ENCODE data around the gene MRPL36. TPM values are rescaled to one million over a fixed set of nuclear protein-coding genes. Genes with fewer than 3 reads are reported as not detected.

Gene MRPL36
- total RNA-seq, 1 donor from 2014 or later = 53.5 TPM

DNA sequence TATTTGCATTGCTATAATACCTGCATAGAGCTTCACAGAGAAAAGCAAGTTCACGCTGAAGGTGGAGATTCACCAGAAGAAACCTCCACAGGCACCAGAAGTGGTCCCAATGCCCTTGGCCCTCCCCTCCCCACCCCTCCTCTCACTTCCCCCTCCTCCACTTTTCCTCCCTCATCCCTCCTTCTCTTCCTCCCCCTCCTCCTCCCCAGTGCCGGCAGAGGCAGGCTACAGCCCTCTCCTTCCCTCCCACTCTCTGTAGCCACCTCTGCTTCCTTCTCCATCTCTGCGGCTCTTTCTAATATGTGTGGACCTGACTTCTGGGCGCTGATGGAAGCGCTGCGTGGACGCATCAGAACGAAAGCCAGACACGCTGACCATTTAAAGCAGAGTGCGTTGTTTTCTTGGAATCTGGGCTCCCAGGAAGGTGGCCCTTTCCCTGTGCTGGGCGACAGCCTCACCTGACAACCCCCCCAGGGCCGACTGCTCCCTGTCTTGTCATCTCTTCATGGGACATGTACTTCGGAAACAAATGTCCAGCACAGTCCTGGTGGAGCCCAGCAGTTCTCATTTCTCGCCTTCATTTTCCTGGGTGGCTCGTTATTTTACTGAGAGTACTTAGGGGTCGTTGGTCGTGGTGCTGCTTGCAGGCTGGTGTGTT is 31.1 kb upstream of the MRPL36 start:
- Mint-ChIP-seq H3K9me3 (no peaks in the 10 kb centered on the region), H3K27ac (no peak overlapping the region), H3K27me3 (peaks cover 27% of the 10 kb centered on the region), H3K4me3 (no peak overlapping the region), H3K36me3 (peaks cover 11% of the 10 kb centered on the region), H3K4me1 (ENCODE audit: unreplicated experiment) (peaks cover 8% of the 10 kb centered on the region)
- TF ChIP-seq CTCF (conservative IDR thresholded peaks at IDR 0.05) = no peak
- DNase-seq (ENCODE audit: extremely low spot score, unreplicated experiment) = no peak

DNA sequence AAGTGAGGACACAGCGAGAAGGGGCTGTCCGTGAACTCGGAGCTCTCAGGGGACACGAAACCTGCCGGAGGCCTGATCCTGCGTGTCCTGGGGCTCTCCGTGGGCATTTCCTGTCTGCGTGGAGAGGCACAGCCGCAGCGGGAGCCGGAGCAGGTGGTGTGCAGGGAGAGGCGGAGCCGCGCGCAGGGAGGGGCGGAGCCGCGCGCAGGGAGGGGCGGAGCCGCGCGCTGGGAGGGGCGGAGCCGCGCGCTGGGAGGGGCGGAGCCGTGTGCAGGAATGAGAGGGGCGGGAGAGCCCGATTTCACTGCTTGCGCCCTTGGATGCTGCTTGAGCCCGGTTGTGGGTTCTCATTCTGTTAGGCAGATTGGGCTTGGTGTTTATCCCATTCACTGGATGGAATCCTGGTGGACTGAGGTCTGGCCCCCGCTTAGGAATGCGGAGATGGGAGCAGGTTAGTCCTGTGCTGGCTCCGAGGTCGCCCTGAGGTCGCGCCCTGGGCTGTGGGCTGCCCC is 28.3 kb upstream of the MRPL36 start:
- H3K27me3 Mint-ChIP-seq = peaks cover 9% of the 10 kb centered on the region
- H3K27ac Mint-ChIP-seq = no peak overlapping the region
- peaks cover 11% of the 10 kb centered on the region for H3K36me3 Mint-ChIP-seq
- H3K4me3 Mint-ChIP-seq = no peak overlapping the region
- no peaks in the 10 kb centered on the region for H3K4me1 Mint-ChIP-seq (ENCODE audit: unreplicated experiment)
- no peak for DNase-seq (ENCODE audit: extremely low spot score, unreplicated experiment)
- no peak for TF ChIP-seq CTCF (conservative IDR thresholded peaks at IDR 0.05)
- H3K9me3 Mint-ChIP-seq = no peaks in the 10 kb centered on the region

- peaks cover 5% of the 10 kb centered on the region for H3K27me3 Mint-ChIP-seq
- no peak for TF ChIP-seq CTCF (conservative IDR thresholded peaks at IDR 0.05)
- no peaks in the 10 kb centered on the region for H3K9me3 Mint-ChIP-seq
- H3K4me1 Mint-ChIP-seq (ENCODE audit: unreplicated experiment) = no peaks in the 10 kb centered on the region
- DNase-seq (ENCODE audit: extremely low spot score, unreplicated experiment) = no peak
- peaks cover 11% of the 10 kb centered on the region for H3K36me3 Mint-ChIP-seq
- no peak overlapping the region for H3K27ac Mint-ChIP-seq
- H3K4me3 Mint-ChIP-seq = no peak overlapping the region
Measured at GRCh38 chr5:1827025-1827885, 27.6 kb upstream of the MRPL36 start.

DNA sequence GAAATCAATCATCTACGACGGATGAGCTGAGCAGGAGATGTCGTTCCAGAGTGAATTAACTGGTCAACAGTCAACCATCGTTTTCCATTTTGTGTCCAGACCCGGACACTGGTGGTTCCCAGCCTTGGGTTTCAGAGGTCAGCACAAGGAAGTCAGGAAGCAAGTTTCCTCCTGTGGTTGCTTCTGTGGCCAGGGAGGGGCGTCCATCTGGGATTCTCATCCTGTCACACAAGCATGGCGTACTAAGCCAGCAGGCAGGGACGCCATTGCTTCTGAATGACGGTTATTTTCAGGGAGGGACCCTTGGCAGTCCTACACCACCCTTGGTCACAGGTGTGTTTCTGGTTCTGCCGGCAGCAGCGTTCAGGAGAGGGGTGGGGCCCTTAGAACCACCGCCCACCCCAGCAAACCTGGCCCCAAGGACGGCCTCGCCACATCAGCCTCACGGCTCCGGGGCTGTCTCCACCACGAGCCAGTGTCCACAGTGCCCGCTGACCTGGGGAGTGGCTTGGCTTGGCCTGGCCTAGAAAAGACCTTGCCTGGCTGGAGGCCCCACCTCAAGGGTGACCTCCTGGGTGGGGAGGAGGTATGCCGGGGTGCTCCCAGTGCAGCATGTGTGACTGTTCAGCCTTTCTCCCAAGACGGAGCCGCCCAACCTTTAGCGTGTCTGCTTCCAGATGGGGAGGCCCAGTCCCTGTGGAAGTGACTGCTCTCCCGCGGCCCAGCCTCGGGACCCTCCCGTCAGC is 26.8 kb upstream of the MRPL36 start:
- DNase-seq (ENCODE audit: extremely low spot score, unreplicated experiment) = no peak
- no peaks in the 10 kb centered on the region for H3K4me1 Mint-ChIP-seq (ENCODE audit: unreplicated experiment)
- peaks cover 17% of the 10 kb centered on the region for H3K36me3 Mint-ChIP-seq
- no peak overlapping the region for H3K27ac Mint-ChIP-seq
- TF ChIP-seq CTCF (conservative IDR thresholded peaks at IDR 0.05) = no peak
- H3K9me3 Mint-ChIP-seq = no peaks in the 10 kb centered on the region
- H3K27me3 Mint-ChIP-seq = no peaks in the 10 kb centered on the region
- no peak overlapping the region for H3K4me3 Mint-ChIP-seq

DNA sequence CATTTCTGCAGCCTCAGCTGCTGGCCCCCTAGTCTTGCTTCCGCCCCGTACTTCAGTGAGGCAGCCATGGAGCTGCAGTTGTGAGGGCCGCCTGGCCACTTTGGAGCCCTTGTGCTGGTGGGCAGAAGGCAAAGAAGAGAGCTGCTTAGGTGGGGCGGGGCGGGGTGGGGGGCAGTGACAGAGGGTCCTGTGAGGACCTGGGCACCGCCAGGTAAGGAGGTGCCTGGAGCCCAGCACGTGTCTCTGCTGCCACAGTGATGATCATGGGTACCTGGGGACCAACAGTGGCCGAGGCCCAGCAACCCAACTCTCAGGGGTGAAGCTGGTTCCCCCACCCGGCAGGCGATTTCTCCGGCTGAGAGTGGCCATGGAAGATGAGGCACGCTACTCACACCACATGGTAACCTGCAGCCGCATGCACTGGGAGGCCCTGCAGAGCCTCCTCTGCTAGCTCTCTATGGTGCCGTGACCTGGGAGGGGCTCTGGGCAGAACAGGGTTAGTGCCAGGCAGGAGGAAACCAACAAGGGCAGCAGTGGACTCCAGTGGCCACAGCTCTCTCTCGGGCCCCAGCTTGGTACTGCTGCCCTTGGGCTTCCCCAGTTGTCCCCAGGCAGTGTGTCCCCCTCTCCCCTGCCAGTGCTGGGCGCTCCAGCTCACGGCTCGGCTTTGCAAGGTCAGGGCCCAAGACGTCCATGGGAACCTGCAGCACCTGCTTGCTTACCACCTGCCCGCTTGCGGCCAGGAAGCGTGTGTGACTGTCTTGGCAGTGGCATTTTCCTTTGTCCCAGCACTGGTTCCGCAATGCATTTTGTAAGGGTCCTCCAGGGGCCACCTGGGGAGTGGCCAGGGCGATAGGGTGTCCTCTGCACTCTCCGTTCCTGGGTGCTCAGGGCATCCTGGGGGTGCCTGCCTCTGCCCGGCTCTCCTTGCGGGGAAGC is 25.5 kb upstream of the MRPL36 start:
- Mint-ChIP-seq H3K9me3 (no peaks in the 10 kb centered on the region), H3K27me3 (no peaks in the 10 kb centered on the region), H3K4me1 (ENCODE audit: unreplicated experiment) (no peaks in the 10 kb centered on the region), H3K36me3 (peaks cover 25% of the 10 kb centered on the region), H3K27ac (no peak overlapping the region), H3K4me3 (no peak overlapping the region)
- TF ChIP-seq CTCF (conservative IDR thresholded peaks at IDR 0.05) = no peak
- DNase-seq (ENCODE audit: extremely low spot score, unreplicated experiment) = no peak
